ENCODE measurements around the gene ERN1. TPM values are rescaled to one million over a fixed set of nuclear protein-coding genes. Genes with fewer than 3 reads are reported as not detected.

The ERN1 gene
- total RNA-seq, 4 donors from 2014 or later = 7.8 to 29.2 (median 12.8) TPM

DNA sequence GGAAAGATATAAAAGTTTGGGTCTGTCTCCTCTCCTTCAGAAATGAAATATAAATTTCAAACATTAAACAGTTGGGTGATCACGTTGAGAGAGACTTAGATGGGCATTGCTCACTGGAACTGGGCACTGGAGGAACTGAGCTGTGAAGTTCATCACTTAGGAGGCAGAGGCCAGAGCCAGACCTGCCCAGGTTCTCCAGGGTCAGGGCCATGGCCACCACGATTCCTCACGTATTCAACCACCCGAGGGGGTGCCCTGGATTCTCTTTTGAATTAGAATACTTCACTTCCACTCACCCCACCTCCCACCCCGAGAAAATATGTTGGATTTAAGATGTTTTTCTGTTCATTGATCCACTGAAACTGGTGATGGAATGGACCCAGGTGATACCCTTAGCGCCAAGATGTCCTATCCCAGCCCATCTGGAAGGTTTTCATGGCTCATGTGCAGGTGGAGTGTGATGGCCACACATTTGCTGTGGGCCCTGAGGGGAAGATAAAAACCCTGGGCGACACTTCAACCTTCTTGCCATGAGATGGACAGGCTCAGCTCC is 125.7 kb downstream of the ERN1 start:
- Histone ChIP-seq H3K4me3 (no peak overlapping the region), H3K9me3 (no peaks in the 10 kb centered on the region), H3K36me3 (no peaks in the 10 kb centered on the region), H3K4me1 (peaks cover 7 to 32% (median 9%) of the 10 kb centered on the region in 4 donors), H3K27ac (no peak overlapping the region), H3K27me3 (peaks cover under 1% of the 10 kb centered on the region)
- DNase-seq = no peak
- intact Hi-C loops (cut with DNase I; ENCODE audit: low total_unique reads) = no loop called here
- TF ChIP-seq CTCF (IDR thresholded peaks at IDR 0.05) (no peak), EP300 (IDR thresholded peaks at IDR 0.05; ENCODE audit: low read depth) (no peak), POLR2A (IDR thresholded peaks at IDR 0.05) (no peak), POLR2AphosphoS5 (IDR thresholded peaks at IDR 0.05) (no peak)
- in situ Hi-C loops (cut with MboI; ENCODE audit: low pct_ligation_motif_present in 1 of 4, low pct_unique_long_range_greater_than_20kb in 1 of 4, low sequenced_read_pairs in 3 of 4) = loop anchor here in 1 of 4 donors (25.0 kb wide), 1 partner anchor 92 kb away; the partner anchor contains the start of genes CSHL1 and GH1
- WGBS, 2 donors (ENCODE audit: low coverage in 1 of 2) = 94 to 100% methylated on average over 2 to 7 of the region's 7 CpGs

DNA sequence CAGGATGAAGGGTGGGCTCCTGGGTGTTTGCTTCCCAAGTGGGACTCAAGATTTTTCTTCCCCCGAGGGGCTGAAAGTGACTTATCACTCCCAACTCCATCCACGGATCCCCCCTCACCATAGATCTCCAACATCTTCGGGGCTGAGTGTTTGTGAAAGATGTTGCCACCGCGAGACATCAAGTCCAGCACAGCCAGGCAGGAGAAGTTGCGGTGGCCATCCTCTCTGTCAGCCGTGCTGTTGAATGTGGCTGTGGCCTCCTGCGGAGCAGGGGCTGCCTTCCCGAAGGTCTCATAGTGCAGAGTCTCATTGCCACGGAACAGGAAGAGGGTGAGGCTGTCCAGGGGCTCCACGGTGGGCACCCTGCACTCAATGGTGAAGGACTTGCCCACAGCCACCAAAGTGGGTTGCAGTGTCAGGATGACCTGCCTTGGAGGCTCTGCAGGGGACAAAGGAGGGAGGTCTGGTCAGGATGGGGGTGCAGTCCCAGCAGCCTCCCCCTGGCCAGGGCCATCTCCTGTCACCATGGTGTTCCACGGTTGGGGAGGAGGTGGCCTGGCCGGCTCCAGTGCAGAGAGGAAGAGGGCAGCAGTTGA is 126.3 kb downstream of the ERN1 start:
- Histone ChIP-seq H3K27ac (no peak overlapping the region), H3K27me3 (peaks cover 7% of the 10 kb centered on the region), H3K4me3 (no peak overlapping the region), H3K4me1 (peaks cover 9 to 36% (median 11%) of the 10 kb centered on the region in 4 donors), H3K9me3 (no peaks in the 10 kb centered on the region), H3K36me3 (no peaks in the 10 kb centered on the region)
- WGBS, 2 donors (ENCODE audit: low coverage in 1 of 2) = 93% methylated on average over 13 of the region's 13 CpGs; no CpG with 5 or more reads in 1 of the 2 donors
- intact Hi-C loops (cut with DNase I; ENCODE audit: low total_unique reads) = no loop called here
- in situ Hi-C loops (cut with MboI; ENCODE audit: low pct_ligation_motif_present in 1 of 4, low pct_unique_long_range_greater_than_20kb in 1 of 4, low sequenced_read_pairs in 3 of 4) = loop anchor here in 1 of 4 donors (25.0 kb wide), 1 partner anchor 91 kb away; the partner anchor contains the start of genes CSHL1 and GH1
- DNase-seq = no peak
- TF ChIP-seq CTCF (IDR thresholded peaks at IDR 0.05) (no peak), EP300 (IDR thresholded peaks at IDR 0.05; ENCODE audit: low read depth) (no peak), POLR2AphosphoS5 (IDR thresholded peaks at IDR 0.05) (no peak), POLR2A (IDR thresholded peaks at IDR 0.05) (no peak)

- intact Hi-C loops (cut with DNase I; ENCODE audit: low total_unique reads) (no loop called here), in situ Hi-C loops (cut with MboI; ENCODE audit: low pct_ligation_motif_present in 1 of 4, low pct_unique_long_range_greater_than_20kb in 1 of 4, low sequenced_read_pairs in 3 of 4) (loop anchor here in 1 of 4 donors (25.0 kb wide), 1 partner anchor 91 kb away; the partner anchor contains the start of genes CSHL1 and GH1)
- WGBS, 2 donors (ENCODE audit: low coverage in 1 of 2) = 91 to 93% methylated on average over 3 to 22 of the region's 22 CpGs
- no peak overlapping the region for H3K4me3 ChIP-seq
- peaks cover 9 to 36% (median 17%) of the 10 kb centered on the region in 4 donors for H3K4me1 ChIP-seq
- H3K27ac ChIP-seq = peak overlapping the region in 1 of 4 donors; percentile 15
- TF ChIP-seq CTCF (IDR thresholded peaks at IDR 0.05) = no peak
- TF ChIP-seq POLR2A (IDR thresholded peaks at IDR 0.05) = no peak
- TF ChIP-seq POLR2AphosphoS5 (IDR thresholded peaks at IDR 0.05) = no peak
- no peak for TF ChIP-seq EP300 (IDR thresholded peaks at IDR 0.05; ENCODE audit: low read depth)
- H3K27me3 ChIP-seq = peaks cover 15% of the 10 kb centered on the region
- no peak for DNase-seq
- no peaks in the 10 kb centered on the region for H3K36me3 ChIP-seq
- no peaks in the 10 kb centered on the region for H3K9me3 ChIP-seq
These were observed 127.1 kb downstream of the ERN1 start for GRCh38 chr17:64002658-64003525.
